ENCODE measurements around the gene ZCCHC24. TPM values are rescaled to one million over a fixed set of nuclear protein-coding genes. Genes with fewer than 3 reads are reported as not detected.

Gene ZCCHC24
- total RNA-seq, 2 experiments from 2014 or later, result 2.4 to 3.1 TPM

DNA sequence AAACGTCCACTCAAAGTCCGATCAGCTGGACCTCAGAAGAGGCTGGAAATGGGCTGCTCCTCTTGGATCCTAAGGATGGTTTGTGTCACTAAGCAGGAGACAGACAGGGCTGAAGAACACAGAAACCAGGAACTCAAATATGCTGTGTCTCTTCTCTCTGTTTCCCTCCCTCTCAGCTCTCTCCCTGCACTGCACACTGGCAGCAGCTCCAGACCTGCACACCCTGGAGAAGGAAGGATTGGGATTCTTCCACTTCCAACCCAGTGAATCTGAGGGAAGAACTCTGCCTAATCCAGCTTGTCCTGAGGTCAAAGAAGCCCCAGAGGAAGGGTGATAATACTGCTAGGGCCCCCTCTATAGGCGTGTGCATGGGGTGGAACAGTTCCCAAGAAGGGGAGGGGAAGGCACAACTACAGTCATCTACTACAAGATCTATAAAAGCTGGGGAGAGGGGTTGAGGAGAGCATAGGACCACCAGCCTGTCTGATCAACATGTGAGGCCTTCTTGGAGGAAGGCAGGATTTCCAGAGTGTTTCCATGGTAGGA, 22.7 kb upstream of the ZCCHC24 start:
- DNase-seq (no peak), ATAC-seq (no peak)
- H3K27me3 Mint-ChIP-seq, result peaks cover 15% of the 10 kb centered on the region
- no peak overlapping the region for H3K4me3 Mint-ChIP-seq
- no peaks in the 10 kb centered on the region for H3K4me1 Mint-ChIP-seq
- CTCF ChIA-PET, result interaction anchor here (0.7 to 4.5 kb wide), 22 partner anchors 8 to 266 kb away, joined by 3 to 33 read pairs (median 4); no protein-coding TSS in a partner anchor
- H3K27ac Mint-ChIP-seq, result no peak overlapping the region
- no peaks in the 10 kb centered on the region for H3K9me3 Mint-ChIP-seq (ENCODE audit: low read depth)
- no peaks in the 10 kb centered on the region for H3K36me3 Mint-ChIP-seq

DNA sequence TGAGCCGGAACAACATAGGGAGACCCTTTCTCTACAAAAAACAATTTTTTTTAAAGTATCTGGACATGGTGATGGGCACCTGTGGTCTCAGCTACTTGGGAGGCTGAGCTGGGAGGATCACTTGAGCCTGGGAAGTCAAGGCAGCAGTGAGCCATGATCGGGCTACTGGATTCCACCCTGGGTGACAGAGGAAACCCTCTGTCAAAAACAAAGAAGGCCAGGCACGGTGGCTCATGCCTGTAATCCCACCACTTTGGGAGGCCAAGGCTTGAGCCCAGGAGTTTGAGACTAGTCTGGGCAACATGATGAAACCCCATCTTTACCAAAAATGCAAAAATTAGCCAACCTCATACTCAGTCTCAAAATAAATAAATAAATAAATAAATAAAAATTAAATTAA, 19.9 kb upstream of the ZCCHC24 start:
- Mint-ChIP-seq H3K36me3 (no peaks in the 10 kb centered on the region), H3K27ac (no peak overlapping the region), H3K27me3 (peaks cover 2% of the 10 kb centered on the region), H3K4me1 (no peaks in the 10 kb centered on the region), H3K4me3 (no peak overlapping the region), H3K9me3 (ENCODE audit: low read depth) (no peaks in the 10 kb centered on the region)
- CTCF ChIA-PET, result no interaction called here
- ATAC-seq (no peak), DNase-seq (no peak)

GRCh38 chr10:79463578-79464496, 18.4 kb upstream of the ZCCHC24 start:
- no peaks in the 10 kb centered on the region for H3K36me3 Mint-ChIP-seq
- H3K9me3 Mint-ChIP-seq (ENCODE audit: low read depth), result no peaks in the 10 kb centered on the region
- no peak for DNase-seq
- no peak overlapping the region for H3K4me3 Mint-ChIP-seq
- no peak for ATAC-seq
- H3K27me3 Mint-ChIP-seq, result peaks cover 4% of the 10 kb centered on the region
- H3K4me1 Mint-ChIP-seq, result no peaks in the 10 kb centered on the region
- no peak overlapping the region for H3K27ac Mint-ChIP-seq
- CTCF ChIA-PET, result interaction anchor here (1.7 kb wide), 1 partner anchor 89 kb away, joined by 6 read pairs; no protein-coding TSS in a partner anchor

DNA sequence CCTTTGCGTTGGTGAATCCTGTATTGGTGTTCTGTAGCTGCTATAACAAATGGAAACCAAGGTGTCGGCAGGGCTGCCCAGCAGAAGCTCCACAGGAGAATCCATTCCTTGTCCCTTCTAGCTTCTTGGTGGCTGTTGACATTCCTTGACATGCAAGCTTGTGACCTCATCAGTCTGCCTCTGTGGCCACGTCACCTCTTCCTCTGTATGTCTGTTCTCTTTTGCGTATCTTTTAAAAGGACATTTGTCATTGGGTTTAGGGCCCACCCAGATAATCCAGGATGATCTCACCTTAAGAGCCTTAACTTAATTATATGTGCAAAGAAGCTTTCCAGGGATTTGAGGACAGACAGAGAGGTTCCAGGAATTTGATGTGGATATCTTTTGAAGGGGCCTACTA, 15.3 kb upstream of the ZCCHC24 start:
- H3K9me3 Mint-ChIP-seq (ENCODE audit: low read depth), result no peaks in the 10 kb centered on the region
- H3K36me3 Mint-ChIP-seq, result no peaks in the 10 kb centered on the region
- ATAC-seq (no peak), DNase-seq (no peak)
- CTCF ChIA-PET, result interaction anchor here (1.4 kb wide), 1 partner anchor 86 kb away, joined by 8 read pairs; no protein-coding TSS in a partner anchor
- peaks cover 14% of the 10 kb centered on the region for H3K27me3 Mint-ChIP-seq
- H3K4me3 Mint-ChIP-seq, result no peak overlapping the region
- H3K4me1 Mint-ChIP-seq, result no peaks in the 10 kb centered on the region
- no peak overlapping the region for H3K27ac Mint-ChIP-seq

DNA sequence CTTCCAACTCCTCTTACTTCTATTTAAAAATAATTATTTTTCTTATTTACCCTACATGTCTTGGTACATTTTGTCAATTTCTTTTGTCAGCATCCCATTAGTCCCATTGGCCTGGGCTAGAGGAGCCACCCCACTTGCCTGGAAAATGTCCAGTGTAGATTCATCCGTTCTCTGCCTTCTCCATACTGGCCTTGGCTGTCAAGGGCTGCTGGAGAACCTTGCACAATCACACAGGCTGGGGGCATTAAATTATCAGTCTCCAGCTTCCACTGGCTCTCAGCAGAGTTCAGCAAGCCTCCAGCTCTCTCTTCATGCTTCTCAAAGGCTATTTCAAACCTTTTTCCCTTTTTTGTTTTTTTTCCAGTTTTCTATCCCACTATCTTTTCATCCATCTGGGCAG, 13.8 kb upstream of the ZCCHC24 start:
- CTCF ChIA-PET, result interaction anchor here (1.5 kb wide), 1 partner anchor 9 kb away, joined by 6 read pairs; no protein-coding TSS in a partner anchor
- H3K4me3 Mint-ChIP-seq, result no peak overlapping the region
- no peaks in the 10 kb centered on the region for H3K36me3 Mint-ChIP-seq
- H3K4me1 Mint-ChIP-seq, result no peaks in the 10 kb centered on the region
- H3K27ac Mint-ChIP-seq, result no peak overlapping the region
- DNase-seq (no peak), ATAC-seq (no peak)
- H3K27me3 Mint-ChIP-seq, result peaks cover 25% of the 10 kb centered on the region
- H3K9me3 Mint-ChIP-seq (ENCODE audit: low read depth), result no peaks in the 10 kb centered on the region

GRCh38 chr10:79458483-79458882, 13.1 kb upstream of the ZCCHC24 start:
- Mint-ChIP-seq H3K27me3 (peaks cover 30% of the 10 kb centered on the region), H3K36me3 (no peaks in the 10 kb centered on the region), H3K4me3 (no peak overlapping the region), H3K4me1 (no peaks in the 10 kb centered on the region), H3K9me3 (ENCODE audit: low read depth) (no peaks in the 10 kb centered on the region), H3K27ac (no peak overlapping the region)
- CTCF ChIA-PET, result interaction anchor here (1.0 to 1.2 kb wide), 2 partner anchors 9 to 12 kb away, joined by 3 to 4 read pairs; no protein-coding TSS in a partner anchor
- ATAC-seq (no peak), DNase-seq (no peak)

DNA sequence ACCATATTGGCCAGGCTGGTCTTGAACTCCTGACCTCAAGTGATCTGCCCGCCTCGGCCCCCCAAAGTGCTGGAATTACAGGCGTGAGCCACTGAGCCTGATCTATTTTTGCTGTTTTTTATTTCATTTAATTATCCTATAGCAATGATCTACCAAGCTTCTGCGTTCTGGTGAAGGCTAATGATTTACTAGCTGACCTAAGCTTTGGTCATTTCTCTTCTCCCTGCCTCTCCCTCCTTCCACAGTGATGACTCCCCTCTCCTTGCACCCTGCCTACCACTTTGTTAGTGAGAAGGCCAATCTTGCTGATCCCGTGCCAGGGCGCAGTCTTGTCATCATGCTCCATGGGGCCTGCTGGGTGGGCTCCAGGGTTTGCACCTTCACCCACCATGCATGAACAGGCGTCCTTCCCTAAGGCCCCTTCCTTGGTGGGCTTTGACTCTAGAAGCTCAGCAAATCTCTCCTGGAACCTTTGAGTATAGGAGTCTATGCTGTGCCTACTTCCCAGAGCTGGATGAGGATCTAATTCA, 11.9 kb upstream of the ZCCHC24 start:
- no peak overlapping the region for H3K4me3 Mint-ChIP-seq
- peaks cover 30% of the 10 kb centered on the region for H3K27me3 Mint-ChIP-seq
- CTCF ChIA-PET, result interaction anchor here (1.0 to 1.3 kb wide), 3 partner anchors 10 to 83 kb away, joined by 3 to 9 read pairs (median 4); no protein-coding TSS in a partner anchor
- H3K4me1 Mint-ChIP-seq, result no peaks in the 10 kb centered on the region
- ATAC-seq, result no peak
- no peaks in the 10 kb centered on the region for H3K9me3 Mint-ChIP-seq (ENCODE audit: low read depth)
- no peak for DNase-seq
- H3K27ac Mint-ChIP-seq, result no peak overlapping the region
- H3K36me3 Mint-ChIP-seq, result no peaks in the 10 kb centered on the region

DNA sequence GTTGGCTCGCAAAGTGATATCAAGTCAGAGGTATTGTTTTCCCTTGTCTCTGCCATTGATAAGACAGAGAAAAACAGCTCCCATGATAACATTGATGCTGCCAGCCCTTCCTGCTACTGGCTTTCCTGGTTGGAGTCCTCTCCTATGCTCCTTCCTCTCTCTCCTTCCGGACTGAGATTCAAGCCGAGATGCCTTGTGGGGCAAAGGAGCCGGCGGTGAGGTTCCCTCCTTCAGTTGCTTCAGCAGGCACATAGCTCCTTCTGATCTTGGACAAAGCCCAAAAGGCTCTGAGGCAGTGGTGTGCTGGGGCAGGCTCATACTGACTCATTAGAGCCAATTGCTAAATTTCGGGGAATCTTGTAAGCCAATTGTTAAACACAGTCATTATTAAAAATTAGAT, 8.8 kb upstream of the ZCCHC24 start:
- no peaks in the 10 kb centered on the region for H3K36me3 Mint-ChIP-seq

DNA sequence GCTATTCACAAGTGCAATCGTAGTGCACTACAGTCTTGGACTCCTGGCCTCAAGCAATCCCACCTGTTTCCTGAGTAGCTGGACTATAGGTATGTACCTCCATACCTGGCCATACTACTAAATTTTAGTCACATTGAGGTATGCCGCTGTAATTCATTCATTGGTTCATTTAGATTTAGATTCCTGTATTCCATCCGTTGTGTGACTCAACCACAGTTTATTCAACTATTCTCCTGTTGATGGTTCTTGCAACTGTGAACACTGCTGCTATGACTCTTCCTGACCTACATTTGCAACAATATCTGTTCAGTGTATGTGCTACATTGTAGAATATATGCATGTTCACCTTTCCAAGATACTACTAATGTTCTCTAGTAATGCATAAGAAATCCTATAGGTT, 8.0 kb upstream of the ZCCHC24 start:
- no peaks in the 10 kb centered on the region for H3K36me3 Mint-ChIP-seq
- H3K9me3 Mint-ChIP-seq (ENCODE audit: low read depth), result no peaks in the 10 kb centered on the region
- no peak for ATAC-seq
- H3K4me1 Mint-ChIP-seq, result no peaks in the 10 kb centered on the region
- CTCF ChIA-PET, result no interaction called here
- peaks cover 31% of the 10 kb centered on the region for H3K27me3 Mint-ChIP-seq
- H3K27ac Mint-ChIP-seq, result no peak overlapping the region
- no peak overlapping the region for H3K4me3 Mint-ChIP-seq
- no peak for DNase-seq

More for the DNA sequence above, 8.8 kb upstream of the ZCCHC24 start:
- CTCF ChIA-PET, result interaction anchor here (1.7 to 2.2 kb wide), 2 partner anchors 14 to 80 kb away, joined by 4 to 7 read pairs; no protein-coding TSS in a partner anchor
- H3K4me3 Mint-ChIP-seq, result no peak overlapping the region
- H3K27ac Mint-ChIP-seq, result no peak overlapping the region
- peaks cover 30% of the 10 kb centered on the region for H3K27me3 Mint-ChIP-seq
- no peaks in the 10 kb centered on the region for H3K9me3 Mint-ChIP-seq (ENCODE audit: low read depth)
- no peak for DNase-seq
- no peaks in the 10 kb centered on the region for H3K4me1 Mint-ChIP-seq
- ATAC-seq, result no peak

- CTCF ChIA-PET, result no interaction called here
- Mint-ChIP-seq H3K9me3 (ENCODE audit: low read depth) (no peaks in the 10 kb centered on the region), H3K27ac (no peak overlapping the region), H3K4me3 (no peak overlapping the region), H3K27me3 (peaks cover 37% of the 10 kb centered on the region), H3K4me1 (no peaks in the 10 kb centered on the region), H3K36me3 (no peaks in the 10 kb centered on the region)
- no peak for ATAC-seq
- DNase-seq, result no peak
Measured at GRCh38 chr10:79452174-79452611, 6.8 kb upstream of the ZCCHC24 start.

DNA sequence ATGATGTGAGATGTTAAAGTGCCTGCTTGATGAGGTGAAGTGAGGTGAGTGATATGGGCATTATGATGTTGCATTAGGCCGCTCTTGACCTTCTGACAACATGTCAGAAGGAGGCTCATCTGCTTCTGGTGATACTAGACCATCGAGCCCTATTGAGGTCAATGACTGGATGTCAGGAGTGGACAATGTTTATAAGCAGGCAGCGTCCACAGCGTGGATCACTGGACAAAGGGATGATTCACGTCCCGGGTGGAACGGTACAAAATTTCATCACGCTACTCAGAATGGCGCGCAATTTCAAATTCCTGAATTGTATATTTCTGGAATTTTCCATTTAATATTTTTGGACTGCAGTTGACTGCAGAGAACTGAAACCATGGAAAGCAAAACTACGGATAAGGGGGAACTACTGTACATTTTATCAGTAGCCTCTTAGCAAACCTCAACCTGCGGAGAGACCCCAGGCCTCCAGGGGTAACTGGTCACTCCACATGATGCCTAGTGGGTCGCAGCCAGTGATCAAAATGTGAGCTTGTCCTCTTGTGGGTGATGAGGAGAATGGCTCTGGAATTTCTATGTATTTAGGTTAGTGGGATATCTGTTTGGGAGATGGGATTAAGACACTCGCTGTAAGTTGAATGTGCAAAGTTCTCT, 5.7 kb upstream of the ZCCHC24 start:
- H3K36me3 Mint-ChIP-seq, result no peaks in the 10 kb centered on the region
- H3K4me3 Mint-ChIP-seq, result no peak overlapping the region
- no peak for ATAC-seq
- CTCF ChIA-PET, result no interaction called here
- H3K4me1 Mint-ChIP-seq, result peaks cover 6% of the 10 kb centered on the region
- H3K27ac Mint-ChIP-seq, result no peak overlapping the region
- H3K27me3 Mint-ChIP-seq, result peaks cover 44% of the 10 kb centered on the region
- no peaks in the 10 kb centered on the region for H3K9me3 Mint-ChIP-seq (ENCODE audit: low read depth)
- no peak for DNase-seq

- CTCF ChIA-PET, result interaction anchor here (1.3 kb wide), 1 partner anchor 75 kb away, joined by 4 read pairs; no protein-coding TSS in a partner anchor
- ATAC-seq, result no peak
- DNase-seq, result no peak
- no peak overlapping the region for H3K27ac Mint-ChIP-seq
- peaks cover 12% of the 10 kb centered on the region for H3K4me1 Mint-ChIP-seq
- no peaks in the 10 kb centered on the region for H3K36me3 Mint-ChIP-seq
- peaks cover 33% of the 10 kb centered on the region for H3K27me3 Mint-ChIP-seq
- H3K9me3 Mint-ChIP-seq (ENCODE audit: low read depth), result no peaks in the 10 kb centered on the region
- H3K4me3 Mint-ChIP-seq, result no peak overlapping the region
Measured at GRCh38 chr10:79449181-79450146, 4.0 kb upstream of the ZCCHC24 start.

Data from activated CD8-positive, alpha-beta memory T cell treated with anti-CD3 and anti-CD28 coated beads, Interleukin-2, amount 10 ng/mL, durations not matched to agents 7 days and 5 days (primary cell).